ENCODE results near the gene MFAP3.
"Not testable (repeated sequence)": the region's sequence is repeated elsewhere in the genome, so short reads cannot be mapped to it uniquely, and the experiment has no call there.

MFAP3 gene

DNA sequence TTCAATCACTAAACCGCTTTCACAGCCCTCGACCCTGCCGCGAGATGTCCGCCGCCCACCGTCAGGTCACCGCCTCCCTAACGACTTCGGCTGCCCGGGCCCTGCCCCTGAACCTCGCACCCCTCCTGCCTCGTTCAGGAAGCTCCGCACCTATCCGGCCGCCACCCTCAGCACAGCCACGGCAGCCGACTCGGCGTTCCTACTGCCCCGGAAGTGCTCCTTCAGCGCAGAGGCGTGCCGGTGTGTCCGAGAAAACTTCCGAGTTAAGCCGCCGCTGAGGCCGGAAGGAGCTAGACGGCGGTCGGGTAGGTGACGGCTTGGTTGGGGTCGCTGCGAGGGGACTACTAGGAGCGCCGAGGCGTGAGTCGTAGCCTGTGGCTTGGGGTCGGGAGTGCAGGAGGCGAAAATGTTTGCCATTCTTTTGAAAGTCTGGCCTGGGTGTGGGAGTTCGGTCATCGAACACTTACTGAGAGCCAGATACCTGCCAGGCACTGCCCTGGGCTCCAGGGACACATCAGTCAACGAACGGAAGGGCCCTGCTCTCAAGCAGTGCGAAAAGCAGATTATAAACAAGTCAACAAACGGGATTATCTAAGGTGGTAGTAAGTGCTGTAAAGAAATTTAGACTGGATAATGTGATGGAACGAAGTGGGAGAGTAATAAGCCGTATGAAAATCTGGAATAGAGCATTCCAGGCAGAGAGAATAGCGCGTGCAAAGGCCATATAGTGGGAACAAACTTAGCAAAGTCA, at the start of gene MFAP3, which contains the start of gene FAM114A2:
TSS of gene MFAP3 (plus strand) at position 261 of the 751 bp plus-strand sequence. CDS start 10,756 bp downstream, outside the sequence.
TSS of gene FAM114A2 (minus strand) at position 204 of the 751 bp plus-strand sequence. CDS start 3,957 bp downstream, outside the sequence.
- peak; percentile 88 to 89 for DNase-seq

DNA sequence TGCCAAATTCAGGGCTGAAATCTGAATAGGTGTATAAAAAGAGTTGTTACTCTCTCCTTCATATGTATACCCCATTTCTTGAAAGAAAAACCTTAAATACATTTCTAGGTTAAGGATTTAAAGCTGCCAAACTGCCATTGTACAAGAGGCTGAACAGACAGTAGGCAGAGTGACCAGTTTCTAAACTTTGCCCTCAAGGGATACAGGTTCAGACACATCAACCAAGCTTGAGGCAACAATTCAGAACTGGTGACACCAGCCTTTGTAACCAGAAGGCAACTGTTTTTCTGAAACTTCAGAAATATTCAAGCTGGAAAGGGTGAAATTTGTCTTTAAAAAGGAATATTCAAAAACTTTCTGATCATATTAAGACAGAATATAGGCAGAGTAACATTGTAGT, 47.6 kb upstream of the MFAP3 start:
- no peak for DNase-seq

DNA sequence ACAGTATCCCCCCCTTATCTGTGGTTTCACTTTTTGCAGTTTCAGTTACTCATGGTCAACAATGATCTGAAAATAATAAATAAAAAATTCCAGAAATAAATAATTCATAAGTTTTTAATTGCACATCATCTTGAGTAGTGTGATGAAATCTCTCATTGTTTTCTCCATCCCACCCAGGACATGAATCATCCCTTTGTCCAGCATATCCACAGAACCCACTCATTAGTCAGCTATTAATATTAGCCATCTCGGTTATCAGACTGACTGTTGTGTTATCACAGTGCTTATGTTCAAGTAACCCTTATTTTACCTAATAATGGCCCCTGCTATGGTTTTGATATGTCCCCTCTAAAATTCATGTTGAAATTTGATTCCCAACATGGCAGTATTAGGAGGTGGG, 40.8 kb upstream of the MFAP3 start:
- DNase-seq: no peak

DNA sequence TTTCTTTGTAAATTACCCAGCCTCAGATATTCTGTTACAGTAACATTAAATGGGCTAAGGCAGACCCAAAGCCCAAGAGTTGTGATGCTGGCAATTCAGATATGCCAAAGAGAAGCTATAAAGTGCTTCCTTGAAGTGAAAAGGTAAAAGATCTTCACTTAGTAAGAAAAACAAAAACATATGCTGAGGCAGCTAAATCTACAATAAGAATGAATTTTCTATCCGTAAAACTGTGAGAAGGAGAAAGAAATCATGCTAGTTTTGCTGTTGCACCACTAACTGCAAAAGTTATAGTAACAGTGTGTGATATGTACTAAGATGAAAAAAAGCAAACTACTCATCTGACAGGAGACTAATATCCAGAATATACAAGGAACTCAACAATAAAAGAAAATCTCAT, 40.0 kb upstream of the MFAP3 start:
- DNase-seq: no peak

DNA sequence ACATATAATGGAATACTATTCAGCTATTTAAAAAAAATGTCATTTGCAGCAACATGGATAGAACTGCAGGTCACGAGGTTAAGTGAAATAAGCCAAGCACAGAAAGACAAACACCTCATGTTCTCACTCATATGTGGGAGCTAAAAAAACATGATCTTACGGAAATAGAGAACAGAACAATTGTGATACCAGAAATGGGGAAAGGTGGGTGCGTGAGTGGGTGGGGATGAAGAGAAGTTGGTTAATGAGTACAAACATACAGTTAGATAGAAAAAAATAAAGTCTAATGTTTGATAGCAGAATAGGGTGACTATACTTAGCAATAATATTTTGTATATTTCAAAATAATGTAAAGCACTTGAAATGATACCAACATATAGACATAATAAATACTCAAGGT, 38.8 kb upstream of the MFAP3 start:
- DNase-seq: no peak

DNA sequence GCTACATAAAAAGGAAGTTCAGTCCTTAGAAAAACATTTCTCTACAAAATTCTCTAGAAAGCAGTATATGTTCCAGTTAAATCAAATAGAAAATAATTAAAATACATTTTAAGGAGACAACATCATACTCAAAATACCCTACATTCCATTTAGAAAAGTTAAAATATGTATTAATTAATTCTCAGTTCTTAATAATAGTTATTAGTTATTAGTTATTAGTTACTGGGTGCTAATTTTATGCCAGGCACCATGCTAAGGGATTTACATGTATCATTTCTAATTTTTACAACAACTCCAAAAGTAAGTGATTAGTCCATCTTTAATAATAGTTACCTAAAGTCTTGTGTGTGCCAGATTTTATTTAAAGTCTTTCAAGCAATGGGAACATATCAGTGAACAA, 38.1 kb upstream of the MFAP3 start:
- no peak for DNase-seq

DNA sequence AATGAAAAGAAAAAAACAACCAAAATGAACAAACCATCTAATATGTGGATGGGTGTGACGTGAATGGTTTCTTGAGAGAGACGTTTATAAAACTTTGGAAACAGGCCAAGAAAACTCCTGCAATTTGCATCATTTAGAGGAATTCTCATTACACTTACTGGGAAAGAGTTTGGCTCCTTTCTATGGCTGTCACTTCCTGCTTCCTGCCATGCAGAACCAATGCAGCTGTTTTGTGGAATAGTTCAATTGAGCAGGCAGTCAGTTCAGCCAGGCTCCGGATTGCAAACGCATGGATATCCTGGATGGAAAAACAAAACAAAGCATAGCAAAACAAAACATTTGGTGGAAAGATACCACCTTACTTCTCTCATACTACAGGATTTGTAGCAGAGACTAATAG, 36.7 kb upstream of the MFAP3 start:
- no peak for DNase-seq

DNA sequence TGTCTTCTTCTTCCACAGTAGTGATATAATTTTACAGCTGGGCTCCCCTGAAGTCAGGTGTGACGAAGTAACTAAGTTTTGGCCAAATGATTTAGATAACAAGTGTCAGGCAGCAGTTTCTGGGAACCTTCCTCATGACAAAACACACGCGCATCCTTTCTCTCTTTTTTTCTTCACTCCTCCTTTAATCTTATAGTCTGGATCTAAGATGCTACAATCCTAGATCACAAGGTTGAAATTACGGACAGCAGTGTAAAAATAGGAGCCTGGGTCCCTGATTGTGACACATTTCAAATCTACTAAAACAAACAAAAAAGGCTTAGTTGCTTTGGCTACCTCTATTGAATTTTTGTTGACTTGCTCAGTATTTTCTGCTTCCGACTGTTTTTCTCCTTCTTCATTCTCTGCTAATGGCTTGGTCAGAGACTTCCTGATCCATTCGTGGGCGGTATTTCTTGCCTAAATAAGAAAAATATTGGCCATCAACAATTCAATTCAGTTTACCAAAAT, 36.2 kb upstream of the MFAP3 start:
- no peak for DNase-seq

DNA sequence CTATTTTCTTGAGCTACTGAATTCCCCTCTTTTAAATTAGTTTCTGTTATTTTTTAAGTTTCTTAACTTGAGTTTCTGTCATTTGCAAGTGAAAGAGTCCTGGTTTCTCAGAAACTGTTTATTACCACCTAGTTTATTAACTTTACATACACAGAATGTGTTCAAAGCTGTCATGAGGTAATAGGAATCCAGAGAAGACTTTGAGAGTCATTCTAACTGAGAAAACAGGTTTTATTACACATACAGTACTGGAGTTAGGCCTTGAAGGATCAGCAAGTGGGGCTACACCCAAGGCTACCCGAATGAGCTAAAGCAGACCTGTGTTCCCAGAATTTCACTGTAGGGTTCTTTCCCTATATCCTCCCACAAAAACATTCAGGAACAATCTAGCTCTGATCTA, 33.1 kb upstream of the MFAP3 start:
- no peak for DNase-seq

DNA sequence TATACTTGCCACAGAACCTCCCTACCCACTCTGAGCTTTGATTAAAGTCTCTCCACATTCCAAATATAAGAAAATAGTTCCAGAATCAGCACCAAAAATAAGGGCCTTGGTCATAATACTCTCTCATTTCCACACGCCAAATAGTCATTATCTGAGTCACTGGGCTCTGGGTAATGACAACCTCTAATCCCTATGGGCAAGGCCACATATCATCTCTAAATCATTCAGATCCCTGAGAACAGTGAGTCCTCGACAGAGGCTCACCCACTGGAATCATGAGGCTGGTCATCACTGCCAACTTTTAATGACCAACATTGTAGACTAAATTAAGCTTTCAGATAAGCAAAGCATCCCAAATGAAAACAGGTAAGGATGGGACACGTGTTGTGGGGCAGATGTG, 28.1 kb upstream of the MFAP3 start:
- DNase-seq: no peak

DNA sequence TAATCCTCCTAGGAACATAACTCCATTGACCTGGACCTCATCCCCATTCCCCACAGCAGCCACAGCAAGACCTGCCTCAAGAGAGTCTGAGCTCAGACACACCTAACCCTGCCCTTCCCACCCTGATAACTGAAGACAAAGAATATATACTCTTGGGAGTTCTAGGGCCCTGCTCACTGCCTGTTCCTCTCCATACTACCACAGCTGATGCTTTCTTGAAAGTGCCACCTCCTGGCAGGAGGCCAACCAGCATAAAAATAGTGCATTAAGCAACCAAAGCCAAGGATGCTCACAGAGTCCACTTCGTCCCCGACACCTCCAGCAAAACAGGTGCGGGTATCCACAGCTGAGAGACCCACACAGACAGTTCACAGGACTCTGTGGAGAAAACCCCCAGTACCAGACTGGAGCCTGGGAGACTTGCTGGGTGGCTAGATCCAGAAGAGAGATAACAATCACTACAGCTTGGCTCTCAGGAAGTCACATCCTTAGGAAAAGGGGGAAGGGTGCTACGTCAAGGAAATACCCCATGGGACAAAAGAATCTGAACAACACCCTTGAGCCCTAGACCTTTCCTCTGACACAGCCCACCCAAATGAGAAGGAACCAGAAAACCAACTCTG, 23.6 kb upstream of the MFAP3 start:
- no peak for DNase-seq

DNA sequence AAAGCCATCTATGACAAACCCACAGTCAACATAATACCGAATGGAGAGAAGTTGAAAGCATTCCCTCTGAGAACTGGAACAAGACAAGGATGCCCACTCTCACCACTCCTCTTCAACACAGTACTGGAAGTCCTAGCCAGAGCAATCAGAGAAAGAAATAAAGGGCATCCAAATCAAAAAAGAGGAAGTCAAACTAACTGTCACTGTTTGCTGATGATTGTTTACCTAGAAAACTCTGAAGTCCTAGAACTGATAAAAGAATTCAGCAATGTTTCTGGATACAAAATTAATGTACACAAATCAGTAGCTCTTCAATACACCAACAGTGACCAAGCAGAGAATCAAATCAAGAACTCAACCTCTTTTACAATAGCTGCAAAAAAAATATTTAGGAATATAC, 19.8 kb upstream of the MFAP3 start:
- not testable (repeated sequence) for DNase-seq

DNA sequence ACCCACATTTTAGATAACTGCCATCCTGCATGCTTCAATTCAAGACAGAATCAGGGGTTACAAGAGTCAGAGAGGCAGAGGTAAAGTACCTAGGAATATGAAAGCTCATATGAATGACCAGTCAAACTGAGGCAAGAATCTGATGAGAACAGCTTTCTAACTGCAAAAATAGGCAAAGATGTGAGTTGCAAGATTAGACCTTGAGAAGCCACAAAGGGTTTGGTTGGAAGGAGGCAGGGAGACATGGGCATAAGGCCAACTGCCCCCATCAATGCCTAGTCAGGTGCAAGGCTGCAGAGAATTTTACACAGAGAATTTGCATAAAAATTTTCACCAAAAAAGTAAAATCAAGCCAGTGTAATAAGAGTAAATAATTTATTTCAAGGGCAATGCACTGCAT, 12.8 kb upstream of the MFAP3 start:
- no peak for DNase-seq

DNA sequence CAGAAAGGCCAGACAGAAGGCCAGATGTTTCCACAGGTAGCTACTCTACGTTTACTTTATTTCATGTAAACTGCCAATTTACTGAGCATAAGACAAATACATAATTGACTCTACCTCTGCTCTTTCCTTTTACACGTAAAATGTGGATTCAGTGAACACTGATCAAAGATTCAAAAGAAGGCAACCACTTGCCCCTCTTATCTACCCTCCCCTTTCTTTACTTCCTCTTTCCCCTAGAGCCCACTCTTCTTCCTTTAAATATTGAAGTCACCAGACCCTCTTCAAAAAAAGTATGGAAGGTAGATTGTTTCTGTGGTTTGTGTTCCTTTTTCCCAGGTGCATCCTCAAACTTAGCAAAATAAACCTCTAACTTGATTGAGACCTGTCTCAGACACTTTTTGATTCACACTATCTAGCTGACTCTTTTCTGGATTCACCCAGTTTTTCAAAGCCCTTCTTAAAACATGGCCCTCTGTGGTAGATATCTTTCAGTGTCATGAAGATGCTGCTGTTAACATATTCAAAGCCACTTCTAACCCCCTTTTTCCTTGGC, 6.8 kb upstream of the MFAP3 start:
- DNase-seq: no peak

DNA sequence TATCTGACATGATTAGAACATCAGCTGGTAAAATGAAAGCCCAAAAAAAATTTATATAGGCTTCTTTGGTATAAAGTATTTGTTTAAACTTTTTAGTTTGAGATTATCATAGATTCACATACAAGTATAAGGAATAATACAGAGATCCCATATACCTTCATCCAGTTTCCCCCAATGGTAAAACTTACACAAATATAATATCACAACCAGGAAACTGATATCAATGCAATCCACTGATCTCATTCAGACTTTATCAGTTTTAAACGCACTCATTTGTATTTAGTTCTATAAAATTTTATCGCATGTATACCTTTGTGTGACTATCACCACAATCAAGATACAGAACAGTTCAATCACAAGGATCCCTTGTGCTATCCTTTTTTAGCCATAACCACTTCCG, 3.8 kb upstream of the MFAP3 start:
- DNase-seq: no peak

DNA sequence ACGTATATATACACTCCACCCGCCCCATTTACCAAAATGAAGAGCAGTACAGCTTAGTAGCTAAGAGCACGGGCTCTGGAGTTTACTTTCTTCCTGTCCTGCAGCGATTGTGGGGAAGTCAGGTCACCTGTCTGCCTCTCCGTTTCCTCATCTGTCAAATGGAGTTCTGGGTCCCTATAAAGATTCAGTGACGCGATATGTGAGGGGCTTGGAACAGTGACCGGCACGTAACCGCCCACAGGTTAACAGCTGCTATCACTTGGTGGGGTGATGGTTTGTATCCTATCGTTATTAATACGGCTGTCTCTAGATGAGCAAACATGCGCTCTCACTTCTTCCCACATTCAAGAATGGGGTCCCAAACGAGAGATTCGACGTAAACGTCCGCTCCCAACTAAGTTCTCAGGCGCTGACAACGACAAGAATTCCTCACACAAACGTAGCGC, 483 bp upstream of the MFAP3 start:
- DNase-seq: peak; percentile 36 to 61

DNA sequence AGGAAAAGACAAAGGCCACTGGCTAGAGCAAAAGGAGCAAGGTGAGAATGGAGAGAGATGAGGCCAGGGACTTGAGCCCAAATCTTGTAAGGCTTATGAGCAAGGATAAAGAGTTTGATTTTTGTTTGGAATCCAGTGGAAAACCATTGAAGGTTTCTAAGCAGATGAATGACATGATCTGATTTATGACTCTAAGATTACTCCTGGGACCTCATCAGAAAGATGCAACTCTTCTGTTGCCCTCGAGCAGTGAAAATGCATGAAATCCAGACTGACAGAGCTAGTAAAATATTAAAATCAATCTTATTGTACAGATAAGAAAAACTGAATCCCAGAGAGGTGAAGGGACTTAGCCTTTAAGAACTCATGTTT, 677 bp downstream of the MFAP3 start:
- no peak for DNase-seq

DNA sequence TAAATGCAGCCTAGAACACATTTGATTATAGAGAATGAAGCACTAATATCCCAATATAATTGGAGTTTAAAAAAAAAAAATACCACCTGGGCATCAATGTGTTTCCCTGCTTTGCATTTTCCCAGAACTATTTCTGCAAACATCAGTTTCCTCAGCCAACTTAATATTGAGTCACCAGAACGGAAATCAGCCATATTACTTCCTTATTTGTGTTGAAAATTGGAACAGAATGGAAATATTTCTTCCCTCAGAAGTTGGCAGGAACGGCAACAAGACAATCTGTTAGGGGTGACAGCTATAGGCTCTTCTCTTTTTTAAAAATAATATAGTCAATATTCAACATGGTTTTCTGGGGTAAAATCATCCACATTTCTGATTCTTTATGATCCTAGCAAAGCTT, 4.0 kb downstream of the MFAP3 start:
- no peak for DNase-seq

DNA sequence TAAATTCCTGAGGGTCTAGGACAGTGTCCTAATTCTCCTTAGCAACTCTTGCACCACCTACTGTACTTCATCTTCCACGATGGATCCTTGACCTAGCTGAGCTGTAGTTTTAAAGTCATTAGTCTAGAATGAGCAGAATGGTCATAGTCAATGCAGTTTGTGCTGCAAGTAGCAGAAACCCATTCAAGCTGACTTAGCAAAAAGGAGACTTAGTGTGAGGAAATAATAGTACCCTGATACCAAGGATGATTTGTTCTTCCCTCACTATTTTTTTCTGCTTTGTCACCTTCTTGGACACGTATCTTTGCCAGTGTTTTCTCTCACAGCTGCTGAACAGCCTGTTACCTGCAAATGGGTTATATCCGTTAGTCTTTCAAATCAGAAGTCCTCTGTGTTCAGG, 5.3 kb downstream of the MFAP3 start:
- no peak for DNase-seq

DNA sequence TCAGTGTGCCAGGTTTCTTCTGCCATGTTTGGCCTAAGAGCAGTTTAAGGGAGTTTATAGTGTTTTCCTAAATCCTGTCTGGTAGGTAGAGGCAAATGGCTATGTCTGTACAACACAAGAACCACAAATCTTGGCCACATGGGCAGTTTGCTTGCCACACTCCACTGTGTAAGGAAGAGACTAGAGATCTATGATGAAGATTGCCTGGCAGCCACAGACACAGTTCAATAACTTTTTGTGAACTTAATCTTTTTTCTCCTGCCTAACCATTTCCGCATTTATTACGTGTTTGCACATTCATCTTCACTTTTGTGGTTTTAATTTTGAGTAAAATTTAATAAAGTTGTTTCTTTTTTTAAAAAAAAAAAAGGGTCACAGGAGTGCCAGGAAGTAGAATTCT, 5.8 kb downstream of the MFAP3 start:
- peak in 1 of 2 donors; percentile 4 for DNase-seq

DNA sequence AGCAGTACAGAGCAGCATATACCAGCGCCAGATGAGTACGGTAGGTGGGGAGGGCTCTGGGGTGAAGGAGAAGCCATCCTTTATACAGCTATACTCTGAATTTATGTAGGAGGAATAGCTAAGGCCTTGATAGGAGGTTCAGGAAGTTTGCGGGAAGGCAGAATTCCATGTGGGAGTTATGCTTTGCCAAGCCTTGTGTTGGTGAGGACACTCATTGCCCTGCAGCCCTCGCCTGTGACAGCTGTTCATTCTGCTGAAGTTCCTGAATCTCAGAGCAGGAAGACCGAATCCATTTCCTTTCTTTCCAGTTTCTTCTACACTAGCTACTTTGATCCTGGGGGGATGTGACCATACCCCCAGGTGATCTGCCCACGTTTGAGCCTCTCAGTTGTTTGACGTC, 7.7 kb downstream of the MFAP3 start:
- DNase-seq: no peak

DNA sequence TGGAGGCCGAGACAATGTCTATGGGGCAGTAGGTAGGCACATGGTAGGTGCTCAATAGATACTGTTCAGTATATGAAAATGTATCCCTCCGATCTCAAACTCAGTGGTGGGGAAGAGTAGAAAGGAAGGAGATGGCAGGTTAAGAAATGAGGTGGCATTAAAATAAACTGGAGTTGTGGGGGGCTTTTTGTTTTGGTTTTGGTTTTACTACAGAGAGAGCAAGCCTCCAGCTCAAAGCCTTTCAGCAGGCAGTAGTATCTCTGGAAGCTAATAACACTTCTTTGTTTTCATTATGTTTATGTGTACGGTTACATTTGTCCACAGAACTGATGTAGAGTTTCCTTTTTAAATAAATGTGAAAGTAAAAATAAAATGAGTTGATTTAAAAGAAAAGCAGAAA, 8.6 kb downstream of the MFAP3 start:
- no peak for DNase-seq

DNA sequence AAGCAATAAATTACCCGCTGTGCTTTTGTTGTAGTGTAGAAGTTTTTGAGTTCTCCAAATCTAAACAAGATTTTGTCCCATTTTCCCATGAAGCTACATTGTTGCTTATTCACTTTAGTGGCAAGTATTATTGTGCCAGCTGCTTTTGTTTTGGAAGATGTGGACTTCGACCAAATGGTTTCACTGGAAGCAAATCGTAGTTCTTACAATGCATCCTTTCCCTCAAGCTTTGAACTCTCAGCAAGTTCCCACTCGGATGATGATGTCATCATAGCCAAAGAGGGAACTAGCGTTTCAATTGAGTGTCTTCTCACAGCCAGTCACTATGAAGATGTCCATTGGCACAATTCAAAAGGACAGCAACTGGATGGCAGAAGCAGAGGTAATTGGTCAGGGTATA, 10.9 kb downstream of the MFAP3 start:
- no peak for DNase-seq

DNA sequence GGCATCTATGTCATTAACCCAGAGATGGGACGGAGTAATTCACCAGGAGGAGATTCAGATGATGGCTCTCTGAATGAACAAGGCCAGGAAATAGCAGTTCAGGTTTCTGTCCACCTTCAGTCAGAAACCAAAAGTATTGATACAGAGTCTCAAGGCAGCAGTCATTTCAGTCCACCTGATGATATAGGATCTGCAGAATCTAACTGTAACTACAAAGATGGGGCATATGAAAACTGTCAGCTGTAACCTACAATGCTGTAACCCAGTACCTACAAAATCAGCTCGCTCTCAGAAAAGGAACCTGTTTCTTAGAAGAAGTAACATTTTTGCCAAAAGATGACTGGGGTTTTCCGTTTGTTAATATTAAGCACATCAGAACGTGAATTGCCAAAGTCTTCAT, 14.7 kb downstream of the MFAP3 start:
- DNase-seq: no peak
